HL-60/S4 treated with phorbol 12-myristate 13-acetate at 8.2 ng/mL for 4 days and 3 days (cell line): ENCODE measurements around the gene CYSRT1.

Experiments used
- in situ Hi-C: fragments of 300-500 bp; cut with MboI; formaldehyde crosslinking; loops from 2 replicates; pipeline ENCODE4 v1.15.0; 2022; ENCODE audit warnings: low sequenced_read_pairs

The CYSRT1 gene, protein sequence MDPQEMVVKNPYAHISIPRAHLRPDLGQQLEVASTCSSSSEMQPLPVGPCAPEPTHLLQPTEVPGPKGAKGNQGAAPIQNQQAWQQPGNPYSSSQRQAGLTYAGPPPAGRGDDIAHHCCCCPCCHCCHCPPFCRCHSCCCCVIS

DNA sequence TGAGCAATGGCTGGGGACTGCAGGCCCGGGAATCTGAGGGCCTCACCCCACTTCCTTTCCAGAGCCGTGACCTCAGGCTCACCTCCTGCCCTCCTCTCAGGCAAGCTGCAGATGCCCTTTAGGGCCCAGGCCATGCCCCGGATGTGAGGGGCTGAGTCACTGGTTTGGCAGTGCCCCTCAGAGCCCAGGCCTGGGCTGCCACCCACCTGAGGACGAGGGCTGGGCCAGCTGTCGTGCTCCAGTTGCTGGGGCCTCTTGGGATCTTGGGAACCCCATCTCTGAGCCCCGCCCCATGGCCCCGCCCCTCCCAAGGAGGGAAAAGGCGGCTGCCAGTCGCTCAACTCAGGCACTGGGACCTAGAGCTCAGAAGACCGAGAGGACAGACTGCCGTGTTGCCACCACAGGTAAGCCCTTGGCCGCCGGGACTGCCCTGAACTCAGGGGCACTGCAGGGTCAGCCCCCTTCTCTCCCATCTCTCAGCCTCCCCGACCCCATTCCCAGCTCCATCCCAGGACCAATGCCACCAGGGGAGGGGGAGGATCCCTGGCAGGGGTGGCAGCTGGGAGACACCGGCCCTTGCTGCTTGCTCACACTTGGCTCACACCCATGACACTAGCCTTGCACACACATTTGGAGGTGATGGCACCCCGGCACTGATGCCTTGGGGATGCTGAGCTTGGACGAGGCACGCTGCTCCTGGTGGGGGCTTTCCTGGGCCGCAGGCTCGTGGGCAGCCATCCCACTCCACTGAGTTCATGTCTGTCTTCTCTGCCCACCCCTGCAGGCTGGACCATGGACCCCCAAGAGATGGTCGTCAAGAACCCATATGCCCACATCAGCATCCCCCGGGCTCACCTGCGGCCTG lies at the start of gene CYSRT1:
CYSRT1 (plus strand) TSS at position 345 of the 865 bp plus-strand sequence; CDS start at position 793, 448 bp downstream.
- in situ Hi-C loops: loop anchor here (10.0 kb wide), 1 partner anchor 100 kb away; no protein-coding TSS in a partner anchor

DNA sequence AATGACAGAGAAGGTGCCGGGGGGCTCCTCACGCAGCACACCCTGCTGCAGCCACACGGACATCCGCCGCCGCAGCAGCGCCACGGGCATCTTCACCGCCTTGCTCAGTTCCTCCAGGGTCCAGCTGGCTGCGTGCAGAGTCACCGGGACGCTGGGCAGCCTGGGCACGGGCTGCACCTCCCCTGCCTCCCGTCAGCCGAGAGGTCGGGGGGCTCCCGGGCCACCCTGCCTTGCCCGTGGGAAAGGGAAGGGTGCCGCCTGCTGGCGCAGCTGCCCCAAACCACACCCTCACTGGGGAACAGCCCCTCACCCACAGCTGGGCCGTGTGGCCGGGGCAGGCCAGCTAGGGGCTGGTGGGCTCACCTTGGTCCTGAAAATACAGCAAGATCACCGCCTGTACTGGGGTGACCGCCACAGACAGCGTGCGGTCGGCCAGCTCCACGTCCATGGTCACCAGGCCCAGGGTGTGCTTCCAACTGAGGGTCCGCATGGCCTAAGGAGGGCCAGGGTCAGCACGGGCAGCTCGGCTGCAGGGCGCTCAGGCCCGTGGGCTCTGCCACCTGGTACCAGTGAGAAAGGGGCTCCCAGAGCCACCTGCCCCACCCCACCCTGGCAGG lies 49.5 kb upstream of the CYSRT1 start:
- in situ Hi-C loops: no loop called here

DNA sequence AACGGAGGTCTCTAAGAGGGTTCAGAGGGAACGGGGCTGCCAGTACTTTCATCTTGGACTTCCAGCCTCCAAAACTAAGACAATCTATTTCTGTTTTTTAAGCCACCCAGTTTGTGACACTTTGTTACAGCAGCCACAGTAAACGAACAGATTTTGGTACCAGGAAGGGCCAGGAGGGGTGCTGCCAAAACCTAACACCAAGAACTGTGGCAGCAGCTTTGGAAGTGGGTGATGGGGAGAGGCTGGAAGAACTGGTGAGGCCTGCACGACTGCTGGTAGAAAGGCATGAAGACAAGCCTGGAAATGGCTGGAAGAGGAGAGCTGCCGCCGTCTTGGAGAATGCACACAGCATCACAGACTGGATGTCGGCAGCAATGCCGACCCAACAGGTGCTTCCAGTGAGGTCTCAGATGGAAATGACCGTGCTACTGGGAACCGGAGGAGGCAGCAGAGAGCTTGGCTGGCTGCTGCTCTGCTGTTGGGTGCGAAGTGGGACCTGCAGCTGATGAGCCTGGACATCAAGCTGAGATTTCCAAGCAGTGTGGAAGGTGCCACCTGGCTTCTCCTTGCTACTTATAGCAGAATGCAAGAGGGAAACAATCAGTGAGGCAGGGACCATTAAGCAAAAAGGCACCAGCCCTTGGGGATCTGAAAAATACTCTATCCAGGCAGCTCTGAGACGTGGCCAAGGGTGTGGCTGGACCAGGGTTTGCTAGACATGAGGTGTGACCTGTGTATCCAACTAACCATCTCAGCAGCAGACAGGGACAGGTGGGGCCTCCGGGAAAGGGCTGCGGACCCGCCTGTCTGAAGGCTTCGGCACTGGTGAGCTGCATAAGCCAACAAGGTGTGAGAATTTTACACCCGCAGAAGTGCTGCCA lies 48.4 kb upstream of the CYSRT1 start:
- in situ Hi-C loops: no loop called here

DNA sequence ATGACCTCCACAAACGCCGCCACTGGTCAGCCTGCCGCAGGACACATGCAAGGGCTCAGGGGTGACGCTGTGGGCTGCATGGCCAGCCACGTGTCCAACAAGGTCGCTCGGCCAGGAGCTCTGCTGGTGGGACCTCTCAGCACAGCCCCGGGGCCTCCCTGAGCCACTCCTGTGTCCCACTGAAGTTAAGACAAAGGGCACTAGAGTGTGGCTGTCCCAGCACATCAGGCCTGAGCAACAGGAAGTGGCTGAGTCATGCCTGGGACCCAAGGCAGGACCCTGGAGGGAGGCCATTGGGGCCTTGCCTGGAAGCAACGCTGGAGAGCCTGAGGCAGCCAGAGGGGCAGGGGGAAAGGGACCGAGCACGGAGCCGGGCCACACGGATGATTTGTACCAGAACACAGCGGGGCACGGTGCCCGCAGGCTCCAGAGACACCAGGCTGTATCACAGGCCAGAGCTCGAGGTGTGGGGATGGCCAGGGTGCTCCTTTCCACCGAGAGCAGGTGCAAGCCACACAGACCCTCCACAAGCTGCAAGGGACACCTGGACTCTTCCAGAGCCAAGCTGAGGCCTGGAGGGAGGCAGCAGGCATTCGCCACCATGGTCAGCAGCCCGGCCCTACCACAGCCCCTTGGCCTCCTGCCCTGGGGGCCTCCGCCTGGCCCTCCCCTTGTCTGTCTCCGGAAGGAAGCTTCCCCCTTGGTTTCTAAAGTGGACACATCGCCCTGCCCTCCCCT lies 46.6 kb upstream of the CYSRT1 start:
- in situ Hi-C loops: no loop called here

DNA sequence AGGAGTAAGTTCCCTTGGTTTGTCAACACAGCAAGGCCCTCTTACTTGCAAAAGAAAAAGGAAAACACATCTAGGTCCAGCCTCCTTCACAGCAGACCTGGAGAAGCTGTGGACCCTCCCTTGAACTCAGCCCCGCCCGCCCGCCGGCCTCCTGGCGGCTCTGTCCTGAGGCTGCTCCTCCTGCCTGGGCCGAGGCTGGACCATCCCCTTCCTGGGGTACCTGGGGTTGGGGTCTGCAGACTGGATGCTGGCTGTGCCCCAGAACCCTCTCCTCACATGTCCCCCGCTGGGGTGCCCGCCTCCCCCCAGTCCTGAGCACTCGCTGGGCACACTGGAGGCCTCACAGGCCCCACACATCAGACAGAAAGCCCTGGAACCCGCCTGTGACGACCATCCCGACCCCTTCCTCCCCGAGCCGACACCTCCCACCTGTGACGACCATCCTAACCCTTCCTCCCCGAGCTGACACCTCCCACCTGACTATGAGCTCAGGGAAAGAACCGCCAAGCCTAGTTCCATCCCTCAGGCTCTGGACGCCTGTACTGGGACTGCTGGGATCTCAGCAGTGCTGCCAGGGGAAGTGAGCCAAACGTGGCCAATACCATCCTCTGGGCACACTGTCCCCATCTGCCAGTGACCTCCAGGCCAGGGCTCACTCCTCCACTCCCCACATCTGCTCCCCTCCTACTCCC lies 45.9 kb upstream of the CYSRT1 start:
- in situ Hi-C loops: no loop called here

DNA sequence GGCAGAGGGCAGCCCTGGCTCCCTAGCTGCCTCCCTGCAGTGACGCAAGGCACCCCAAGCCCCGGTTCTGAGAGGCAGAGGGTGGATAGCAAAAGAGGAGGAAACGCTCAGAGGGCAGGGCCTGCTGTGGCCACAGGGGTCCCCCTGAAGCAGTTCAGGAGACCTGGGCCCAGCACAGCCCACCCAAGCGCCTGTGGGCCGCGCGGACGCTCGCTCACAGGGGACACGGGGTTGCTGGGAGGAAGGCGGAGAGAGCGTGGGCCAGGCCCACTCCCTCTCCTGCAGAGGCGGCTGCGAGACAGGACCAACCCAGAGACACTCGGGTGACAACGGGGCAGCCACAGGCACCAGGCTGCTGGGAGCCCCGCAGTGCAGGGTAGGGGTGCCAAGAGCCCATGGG lies 45.2 kb upstream of the CYSRT1 start:
- in situ Hi-C loops: no loop called here

DNA sequence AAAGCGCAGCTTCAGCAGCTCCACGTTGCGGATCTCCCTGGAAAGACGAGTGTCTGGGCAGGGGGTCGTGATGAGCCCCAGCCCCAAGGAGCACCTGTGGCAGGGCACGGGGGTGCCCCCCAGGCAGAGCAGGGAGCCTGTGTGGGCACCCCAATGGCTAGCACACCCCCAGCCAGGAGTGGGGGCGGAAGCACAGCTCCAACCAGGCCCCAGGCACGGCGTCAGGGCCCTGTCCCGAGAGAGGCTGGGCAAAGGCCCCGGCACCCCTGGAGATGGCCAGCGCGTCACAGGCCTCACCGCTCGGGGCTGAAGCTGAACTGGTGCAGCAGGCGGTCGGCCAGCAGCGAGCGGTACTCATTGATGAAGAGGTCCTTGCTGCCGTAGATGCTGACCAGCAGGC lies 44.5 kb upstream of the CYSRT1 start:
- in situ Hi-C loops: no loop called here

DNA sequence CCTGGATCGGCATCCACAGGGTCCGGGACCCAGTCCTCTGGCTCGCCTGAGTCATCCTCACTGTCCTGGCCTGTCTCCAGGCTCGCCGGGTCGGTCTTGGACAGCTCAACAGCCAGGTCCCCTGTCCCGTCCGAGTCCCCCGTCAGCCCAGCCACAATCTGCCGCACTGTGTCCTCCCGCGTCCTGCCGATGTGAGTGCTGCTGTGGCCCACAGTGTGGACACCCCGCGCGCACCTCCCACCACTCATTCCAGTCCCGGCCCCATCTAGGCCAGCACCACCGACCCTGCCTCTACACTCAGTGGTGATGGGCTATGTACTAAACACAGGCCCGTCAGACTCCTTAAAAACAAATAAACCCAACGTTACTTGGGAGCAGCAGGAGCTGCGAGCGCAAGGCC lies 43.3 kb upstream of the CYSRT1 start:
- in situ Hi-C loops: no loop called here

DNA sequence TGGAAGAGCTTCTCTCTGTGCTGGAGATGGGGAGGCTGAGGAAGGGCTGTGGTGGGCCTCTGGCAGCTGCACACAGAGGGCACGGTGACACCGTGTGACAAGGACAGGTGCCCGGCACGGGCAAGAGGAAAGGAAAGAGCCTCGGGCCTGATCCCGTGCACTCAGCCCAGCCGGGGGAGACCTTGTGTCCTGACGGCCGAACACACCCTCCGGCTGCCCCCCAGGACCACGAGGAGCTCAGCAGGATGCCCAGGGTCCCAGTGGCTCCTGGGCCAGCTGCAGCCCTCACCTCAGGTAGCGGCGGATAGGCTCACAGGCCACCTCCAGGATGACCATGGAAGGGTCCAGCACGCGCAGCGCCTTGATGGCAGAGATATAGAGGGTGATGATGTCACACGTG lies 42.1 kb upstream of the CYSRT1 start:
- in situ Hi-C loops: no loop called here

DNA sequence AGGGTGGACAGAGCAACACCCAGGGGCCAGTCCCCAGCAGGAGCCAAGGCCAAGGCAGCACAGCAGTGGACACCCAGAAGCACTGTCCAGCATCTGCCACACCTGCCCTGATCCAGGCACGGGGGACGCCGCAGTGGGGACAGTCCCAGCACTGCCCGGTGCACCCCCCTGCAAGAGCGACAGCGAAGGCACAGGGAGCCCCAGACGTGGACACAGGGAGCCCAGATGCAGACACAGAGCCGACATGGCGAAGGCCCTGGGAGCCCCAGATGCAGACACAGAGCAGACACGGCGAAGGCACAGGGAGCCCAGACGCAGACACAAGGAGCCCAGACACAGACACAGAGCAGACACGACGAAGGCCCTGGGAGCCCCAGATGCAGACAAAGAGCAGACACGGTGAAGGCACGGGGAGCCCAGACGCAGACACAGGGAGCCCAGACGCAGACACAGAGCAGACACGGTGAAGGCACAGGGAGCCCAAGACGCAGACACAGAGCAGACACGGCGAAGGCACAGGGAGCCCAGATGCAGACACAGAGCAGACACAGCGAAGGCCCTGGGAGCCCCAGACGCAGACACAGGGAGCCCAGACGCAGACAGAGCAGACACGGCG lies 40.9 kb upstream of the CYSRT1 start:
- in situ Hi-C loops: no loop called here

DNA sequence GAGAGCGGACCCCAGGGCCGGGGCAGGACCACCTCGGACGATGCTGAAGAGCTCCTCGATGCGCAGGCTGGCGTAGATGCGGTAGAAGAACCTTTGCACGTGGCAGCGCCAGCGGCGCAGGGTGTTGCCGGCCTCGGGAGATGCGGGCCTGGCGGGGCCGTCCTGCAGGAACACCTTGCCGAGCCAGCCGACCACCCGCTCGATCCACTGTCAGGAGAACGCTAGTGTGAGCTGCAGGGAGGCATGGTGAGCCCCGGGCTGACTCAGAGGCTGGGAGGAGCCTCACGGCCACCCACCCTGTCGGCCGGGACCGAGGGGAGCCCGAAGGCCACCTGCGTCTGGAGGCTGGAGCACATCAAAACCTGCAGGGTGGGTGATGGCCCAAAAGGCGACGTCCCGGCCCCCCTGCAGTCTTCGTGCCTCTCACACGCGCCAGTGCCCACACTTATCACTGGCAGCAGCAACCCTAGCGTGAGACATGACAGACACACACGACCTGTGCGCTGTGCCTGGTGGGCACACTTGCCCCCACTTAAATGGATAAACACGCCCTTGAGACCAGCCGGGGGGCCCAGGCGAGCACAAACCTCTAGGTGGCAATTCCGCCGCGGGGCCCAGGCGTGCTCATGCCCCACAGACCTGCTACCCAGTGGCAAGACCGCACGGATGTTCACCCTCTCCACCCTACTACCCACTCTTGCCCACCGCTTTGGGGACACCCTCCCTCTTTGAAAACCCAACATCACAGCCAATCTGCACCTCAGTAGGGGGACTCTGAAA lies 39.9 kb upstream of the CYSRT1 start:
- in situ Hi-C loops: no loop called here

DNA sequence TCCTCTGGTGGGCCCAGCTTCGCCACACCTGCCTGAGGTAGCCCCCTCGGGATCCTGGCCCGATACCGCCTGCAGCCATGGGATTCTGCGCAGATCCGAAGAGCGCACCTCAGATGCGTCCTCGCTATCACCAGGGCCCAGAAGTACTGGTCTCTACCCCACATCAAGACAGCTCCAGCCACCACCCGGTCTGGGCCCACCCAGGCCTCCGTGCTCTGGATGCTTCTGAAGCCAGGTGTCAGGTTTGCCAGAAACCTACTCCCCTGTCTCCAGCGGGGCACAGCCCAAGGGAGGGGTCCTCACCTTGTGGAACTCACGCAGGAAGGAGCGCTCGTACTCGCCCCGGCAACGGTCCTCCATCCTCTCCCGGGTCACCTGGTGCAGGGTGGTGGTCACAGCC lies 39.1 kb upstream of the CYSRT1 start:
- in situ Hi-C loops: no loop called here

DNA sequence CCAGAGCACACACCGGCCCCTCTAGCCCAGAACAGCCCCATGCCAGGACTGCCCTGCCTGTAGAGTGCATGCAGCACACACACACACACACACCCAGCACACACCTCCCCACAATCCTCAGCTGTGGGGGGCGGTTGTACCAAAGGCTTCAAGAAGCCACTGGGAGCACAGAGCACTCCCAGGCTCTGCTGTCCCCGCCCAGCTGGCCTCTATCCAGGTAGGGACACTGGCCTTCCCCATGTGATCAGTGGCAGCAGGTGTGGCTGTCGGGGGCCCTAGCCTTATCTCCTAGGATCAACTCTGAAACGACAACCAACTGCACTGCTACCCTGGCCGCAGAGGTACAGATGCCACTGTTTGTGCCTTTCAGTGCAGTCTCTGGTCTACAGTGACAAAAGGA lies 38.6 kb upstream of the CYSRT1 start:
- in situ Hi-C loops: no loop called here

DNA sequence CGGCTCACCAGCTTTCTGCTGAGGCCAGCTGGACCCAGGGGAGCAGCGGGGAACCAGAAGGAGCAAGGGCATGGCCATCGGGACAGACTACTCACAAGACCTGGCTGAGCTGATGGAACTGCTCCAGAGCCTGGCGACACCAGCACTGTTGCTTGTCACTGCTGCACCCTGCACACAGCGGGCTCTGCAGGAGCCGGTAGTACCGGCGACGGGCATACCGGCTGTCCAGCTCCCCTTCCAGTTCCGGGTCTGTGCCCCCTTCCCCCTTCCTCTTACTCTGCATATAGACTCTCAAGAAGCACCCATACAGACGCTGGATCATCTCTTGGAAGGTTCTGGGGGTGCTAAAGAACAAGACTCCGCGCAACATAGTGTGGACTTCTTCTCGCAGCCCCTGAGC lies 37.6 kb upstream of the CYSRT1 start:
- in situ Hi-C loops: no loop called here

DNA sequence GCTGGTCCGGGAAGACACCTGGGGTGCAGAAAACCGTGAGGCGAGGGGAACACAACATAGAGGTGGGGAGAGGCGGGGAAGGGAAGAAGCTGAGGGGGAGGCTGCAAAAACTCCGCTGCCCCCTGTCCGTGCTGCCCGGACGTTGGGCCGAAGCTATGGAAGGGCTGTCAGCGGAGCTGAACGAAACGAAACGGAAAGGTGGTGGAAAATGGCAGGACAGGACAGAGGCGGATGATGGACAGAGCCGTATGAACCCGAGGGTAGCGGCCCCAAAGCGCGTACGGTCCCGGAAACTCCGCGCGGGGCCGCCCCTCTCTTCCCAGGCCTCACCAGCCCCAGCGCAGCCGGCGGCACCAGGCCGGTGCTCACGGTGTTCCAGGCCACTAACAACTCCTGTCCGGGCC lies 36.9 kb upstream of the CYSRT1 start:
- in situ Hi-C loops: no loop called here

DNA sequence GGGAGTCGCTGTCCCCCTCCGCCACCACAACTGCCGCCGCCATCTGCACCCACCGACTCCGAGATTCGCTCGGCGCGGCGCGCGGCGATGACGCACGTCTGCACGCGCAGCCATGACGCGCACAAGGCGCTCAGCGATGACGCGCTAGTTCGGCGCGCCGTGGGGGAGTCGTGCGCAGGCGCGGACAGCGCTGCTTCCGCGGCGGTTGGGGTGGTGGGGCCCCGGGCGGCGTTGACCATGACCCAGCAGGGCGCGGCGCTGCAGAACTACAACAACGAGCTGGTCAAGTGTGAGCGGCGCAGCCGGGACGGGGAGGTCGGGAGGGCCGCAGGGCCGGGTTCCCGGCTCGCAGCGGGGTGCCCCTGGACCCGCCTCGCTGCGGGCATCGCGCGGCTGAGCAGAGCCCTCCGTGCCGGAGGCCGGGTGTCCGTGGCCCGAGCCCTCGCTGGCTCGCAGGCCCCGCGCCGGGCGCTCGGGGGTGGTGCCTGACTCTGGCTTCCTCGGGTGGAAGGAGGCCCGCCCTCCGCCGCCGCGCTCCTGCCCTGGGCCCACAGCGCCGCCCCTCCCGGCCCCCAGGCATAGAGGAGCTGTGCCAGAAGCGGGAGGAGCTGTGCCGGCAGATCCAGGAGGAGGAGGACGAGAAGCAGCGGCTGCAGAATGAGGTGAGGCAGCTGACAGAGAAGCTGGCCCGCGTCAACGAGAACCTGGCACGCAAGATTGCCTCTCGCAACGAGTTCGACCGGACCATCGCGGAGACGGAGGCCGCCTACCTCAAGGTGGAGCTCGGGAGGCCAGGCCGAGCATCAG lies 36.3 kb upstream of the CYSRT1 start, which contains the start of the genes ANAPC2 and SSNA1:
ANAPC2 (minus strand) TSS at position 71 of the 807 bp plus-strand sequence; CDS start at position 43, 28 bp downstream.
SSNA1 (plus strand) TSS at position 187 of the 807 bp plus-strand sequence; CDS start at position 238, 51 bp downstream.
- in situ Hi-C loops: no loop called here
